ENCODE measurements around the gene ZNF219. TPM values are rescaled to one million over a fixed set of nuclear protein-coding genes. Genes with fewer than 3 reads are reported as not detected.

The ZNF219 gene
- total and polyA plus RNA-seq, 2 of the 13 experiments (the other 11 are each of a cell fraction or from before 2014, with no cell fraction given) = 34.5 to 36.6 TPM

GRCh38 chr14:21104448-21105060 is 6.1 kb upstream of the ZNF219 start (continued):
- TF ChIP-seq PREB (CRISPR knock-in tag; IDR thresholded peaks at IDR 0.05) (no peak), DDIT3 (CRISPR knock-in tag; IDR thresholded peaks at IDR 0.05) (no peak), ZNF7 (CRISPR knock-in tag; IDR thresholded peaks at IDR 0.05) (no peak), ZNF687 (CRISPR knock-in tag; IDR thresholded peaks at IDR 0.05) (no peak), ADNP (CRISPR knock-in tag; IDR thresholded peaks at IDR 0.05) (no peak), DRAP1 (CRISPR knock-in tag; IDR thresholded peaks at IDR 0.05) (no peak), ZNF382 (CRISPR knock-in tag; IDR thresholded peaks at IDR 0.05; ENCODE audit: borderline replicate concordance) (no peak), ZNF766 (CRISPR knock-in tag; IDR thresholded peaks at IDR 0.05; ENCODE audit: borderline replicate concordance) (no peak), ZNF292 (CRISPR knock-in tag; IDR thresholded peaks at IDR 0.05; ENCODE audit: borderline replicate concordance, low read depth) (peak; percentile 22; the same call in 1 of the 2 replicates), SMAD3 (CRISPR knock-in tag; IDR thresholded peaks at IDR 0.05) (no peak), LBX2 (CRISPR knock-in tag; IDR thresholded peaks at IDR 0.05; ENCODE audit: borderline replicate concordance) (no peak), ZZZ3 (CRISPR knock-in tag; IDR thresholded peaks at IDR 0.05; ENCODE audit: borderline replicate concordance) (no peak), DPF2 (CRISPR knock-in tag; IDR thresholded peaks at IDR 0.05; ENCODE audit: borderline replicate concordance, low read depth) (0 out of 2 replicates have a peak, but pooled peaks have one; percentile 6), KDM4B (CRISPR knock-in tag; IDR thresholded peaks at IDR 0.05) (no peak; the same call in 1 of the 2 replicates)
- TF ChIP-seq, protein P1, sequence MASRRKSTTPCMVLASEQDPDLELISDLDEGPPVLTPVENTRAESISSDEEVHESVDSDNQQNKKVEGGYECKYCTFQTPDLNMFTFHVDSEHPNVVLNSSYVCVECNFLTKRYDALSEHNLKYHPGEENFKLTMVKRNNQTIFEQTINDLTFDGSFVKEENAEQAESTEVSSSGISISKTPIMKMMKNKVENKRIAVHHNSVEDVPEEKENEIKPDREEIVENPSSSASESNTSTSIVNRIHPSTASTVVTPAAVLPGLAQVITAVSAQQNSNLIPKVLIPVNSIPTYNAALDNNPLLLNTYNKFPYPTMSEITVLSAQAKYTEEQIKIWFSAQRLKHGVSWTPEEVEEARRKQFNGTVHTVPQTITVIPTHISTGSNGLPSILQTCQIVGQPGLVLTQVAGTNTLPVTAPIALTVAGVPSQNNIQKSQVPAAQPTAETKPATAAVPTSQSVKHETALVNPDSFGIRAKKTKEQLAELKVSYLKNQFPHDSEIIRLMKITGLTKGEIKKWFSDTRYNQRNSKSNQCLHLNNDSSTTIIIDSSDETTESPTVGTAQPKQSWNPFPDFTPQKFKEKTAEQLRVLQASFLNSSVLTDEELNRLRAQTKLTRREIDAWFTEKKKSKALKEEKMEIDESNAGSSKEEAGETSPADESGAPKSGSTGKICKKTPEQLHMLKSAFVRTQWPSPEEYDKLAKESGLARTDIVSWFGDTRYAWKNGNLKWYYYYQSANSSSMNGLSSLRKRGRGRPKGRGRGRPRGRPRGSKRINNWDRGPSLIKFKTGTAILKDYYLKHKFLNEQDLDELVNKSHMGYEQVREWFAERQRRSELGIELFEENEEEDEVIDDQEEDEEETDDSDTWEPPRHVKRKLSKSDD (CRISPR knock-in tag; IDR thresholded peaks at IDR 0.05; ENCODE audit: low read depth) = no peak
- TF ChIP-seq, protein P2, sequence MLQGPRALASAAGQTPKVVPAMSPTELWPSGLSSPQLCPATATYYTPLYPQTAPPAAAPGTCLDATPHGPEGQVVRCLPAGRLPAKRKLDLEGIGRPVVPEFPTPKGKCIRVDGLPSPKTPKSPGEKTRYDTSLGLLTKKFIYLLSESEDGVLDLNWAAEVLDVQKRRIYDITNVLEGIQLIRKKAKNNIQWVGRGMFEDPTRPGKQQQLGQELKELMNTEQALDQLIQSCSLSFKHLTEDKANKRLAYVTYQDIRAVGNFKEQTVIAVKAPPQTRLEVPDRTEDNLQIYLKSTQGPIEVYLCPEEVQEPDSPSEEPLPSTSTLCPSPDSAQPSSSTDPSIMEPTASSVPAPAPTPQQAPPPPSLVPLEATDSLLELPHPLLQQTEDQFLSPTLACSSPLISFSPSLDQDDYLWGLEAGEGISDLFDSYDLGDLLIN (CRISPR knock-in tag; IDR thresholded peaks at IDR 0.05; ENCODE audit: borderline replicate concordance) = no peak
- TF ChIP-seq, protein P3, sequence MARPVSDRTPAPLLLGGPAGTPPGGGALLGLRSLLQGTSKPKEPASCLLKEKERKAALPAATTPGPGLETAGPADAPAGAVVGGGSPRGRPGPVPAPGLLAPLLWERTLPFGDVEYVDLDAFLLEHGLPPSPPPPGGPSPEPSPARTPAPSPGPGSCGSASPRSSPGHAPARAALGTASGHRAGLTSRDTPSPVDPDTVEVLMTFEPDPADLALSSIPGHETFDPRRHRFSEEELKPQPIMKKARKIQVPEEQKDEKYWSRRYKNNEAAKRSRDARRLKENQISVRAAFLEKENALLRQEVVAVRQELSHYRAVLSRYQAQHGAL (CRISPR knock-in tag; IDR thresholded peaks at IDR 0.05; ENCODE audit: not compliant biosample characterization) = no peak

All from HepG2 (cell line).